ENCODE results near the gene SULT4A1. TPM values are rescaled to one million over a fixed set of nuclear protein-coding genes. Genes with fewer than 3 reads are reported as not detected.
"Not testable (repeated sequence)": the region's sequence is repeated elsewhere in the genome, so short reads cannot be mapped to it uniquely, and the experiment has no call there.

The SULT4A1 gene
- total RNA-seq, 1 experiment from 2014 or later = 8.4 TPM

DNA sequence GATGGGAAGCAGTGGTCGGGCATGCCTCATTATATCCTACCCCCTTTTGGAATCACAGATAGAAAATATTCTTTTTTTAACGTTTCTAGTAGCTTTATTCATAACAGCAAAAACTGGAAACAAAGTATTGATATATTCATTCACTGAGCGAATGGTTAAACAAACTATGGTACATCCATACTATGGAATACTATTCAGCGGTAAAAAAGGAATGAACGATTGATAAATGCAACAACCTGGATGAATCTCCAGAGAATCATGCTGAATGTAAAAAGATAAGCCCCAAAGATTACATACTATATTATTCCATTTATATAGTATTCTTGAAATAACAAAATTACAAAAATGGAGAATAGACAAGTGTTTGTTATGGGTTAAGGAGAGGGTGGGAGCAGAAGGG lies 7.5 kb upstream of the SULT4A1 start (continued):
- TF ChIP-seq, protein P1, sequence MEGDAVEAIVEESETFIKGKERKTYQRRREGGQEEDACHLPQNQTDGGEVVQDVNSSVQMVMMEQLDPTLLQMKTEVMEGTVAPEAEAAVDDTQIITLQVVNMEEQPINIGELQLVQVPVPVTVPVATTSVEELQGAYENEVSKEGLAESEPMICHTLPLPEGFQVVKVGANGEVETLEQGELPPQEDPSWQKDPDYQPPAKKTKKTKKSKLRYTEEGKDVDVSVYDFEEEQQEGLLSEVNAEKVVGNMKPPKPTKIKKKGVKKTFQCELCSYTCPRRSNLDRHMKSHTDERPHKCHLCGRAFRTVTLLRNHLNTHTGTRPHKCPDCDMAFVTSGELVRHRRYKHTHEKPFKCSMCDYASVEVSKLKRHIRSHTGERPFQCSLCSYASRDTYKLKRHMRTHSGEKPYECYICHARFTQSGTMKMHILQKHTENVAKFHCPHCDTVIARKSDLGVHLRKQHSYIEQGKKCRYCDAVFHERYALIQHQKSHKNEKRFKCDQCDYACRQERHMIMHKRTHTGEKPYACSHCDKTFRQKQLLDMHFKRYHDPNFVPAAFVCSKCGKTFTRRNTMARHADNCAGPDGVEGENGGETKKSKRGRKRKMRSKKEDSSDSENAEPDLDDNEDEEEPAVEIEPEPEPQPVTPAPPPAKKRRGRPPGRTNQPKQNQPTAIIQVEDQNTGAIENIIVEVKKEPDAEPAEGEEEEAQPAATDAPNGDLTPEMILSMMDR (IDR thresholded peaks at IDR 0.05 in 2 of 3, conservative IDR thresholded peaks at IDR 0.05 in 1 of 3; ENCODE audit: borderline replicate concordance in 1 of 3, insufficient read depth in 1 of 3, low read depth in 2 of 3, low read length in 2 of 3) = no peak
- no peak for TF ChIP-seq SRF (IDR thresholded peaks at IDR 0.05; ENCODE audit: low read depth)

DNA sequence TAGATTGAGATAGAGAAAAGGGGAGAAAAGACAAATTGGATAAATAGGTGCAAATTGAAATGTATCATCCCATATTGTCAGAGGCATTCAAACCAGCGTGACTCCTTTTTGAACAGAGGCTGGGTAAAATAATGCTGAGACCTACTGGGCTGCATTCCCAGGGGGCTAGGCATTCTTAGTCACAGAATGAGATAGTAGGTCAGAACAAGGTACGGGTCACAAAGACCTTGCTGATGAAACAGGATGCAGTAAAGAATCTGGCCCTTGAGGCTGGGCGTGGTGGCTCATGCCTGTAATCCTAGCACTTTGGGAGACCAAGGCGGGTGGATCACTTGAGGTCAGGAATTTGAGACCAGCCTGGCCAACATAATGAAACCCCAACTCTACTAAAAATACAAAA lies 6.7 kb upstream of the SULT4A1 start:
- RAD21 ChIA-PET (ENCODE audit: low non-redundant PET in 1 of 2, low total read pairs in 2 of 2, uncharacterized antibody in 2 of 2, unreplicated experiment in 2 of 2); H2AFZ ChIP-seq (ENCODE audit: low read depth, low read length, poor library complexity, severe bottlenecking); BruUV-seq (replicated peaks); H3K4me3 ChIP-seq (replicated peaks in 1 of 2; ENCODE audit: low read depth in 1 of 2, low read length in 2 of 2); H3K36me3 ChIP-seq (ENCODE audit: control insufficient read depth in 1 of 2, insufficient read depth in 2 of 2, low read length in 2 of 2); POLR2A ChIA-PET; H3K27ac ChIP-seq (ENCODE audit: low read depth, low read length); H3K9me3 ChIP-seq (ENCODE audit: control insufficient read depth in 1 of 2, insufficient read depth in 1 of 2, low read depth in 1 of 2, low read length in 2 of 2); H3K4me1 ChIP-seq (ENCODE audit: control insufficient read depth in 1 of 2, insufficient read depth in 2 of 2, low read length in 2 of 2); H3K79me2 ChIP-seq (ENCODE audit: insufficient read depth, low read length); H4K20me1 ChIP-seq (ENCODE audit: insufficient read depth); H3K9ac ChIP-seq (ENCODE audit: low read length); H3K9me2 ChIP-seq (ENCODE audit: insufficient read depth); H3K4me2 ChIP-seq (ENCODE audit: low read length); ATAC-seq; DNase-seq (ENCODE audit: low read depth, low spot score); intact Hi-C loops (cut with micrococcal nuclease): not testable (repeated sequence)
- peaks cover 20% of the 10 kb centered on the region for H3K27me3 ChIP-seq (ENCODE audit: insufficient read depth, low read length)
- CTCF ChIA-PET = interaction anchor here (2.2 kb wide), 1 partner anchor 14 kb away, joined by 7 read pairs; no protein-coding TSS in a partner anchor

DNA sequence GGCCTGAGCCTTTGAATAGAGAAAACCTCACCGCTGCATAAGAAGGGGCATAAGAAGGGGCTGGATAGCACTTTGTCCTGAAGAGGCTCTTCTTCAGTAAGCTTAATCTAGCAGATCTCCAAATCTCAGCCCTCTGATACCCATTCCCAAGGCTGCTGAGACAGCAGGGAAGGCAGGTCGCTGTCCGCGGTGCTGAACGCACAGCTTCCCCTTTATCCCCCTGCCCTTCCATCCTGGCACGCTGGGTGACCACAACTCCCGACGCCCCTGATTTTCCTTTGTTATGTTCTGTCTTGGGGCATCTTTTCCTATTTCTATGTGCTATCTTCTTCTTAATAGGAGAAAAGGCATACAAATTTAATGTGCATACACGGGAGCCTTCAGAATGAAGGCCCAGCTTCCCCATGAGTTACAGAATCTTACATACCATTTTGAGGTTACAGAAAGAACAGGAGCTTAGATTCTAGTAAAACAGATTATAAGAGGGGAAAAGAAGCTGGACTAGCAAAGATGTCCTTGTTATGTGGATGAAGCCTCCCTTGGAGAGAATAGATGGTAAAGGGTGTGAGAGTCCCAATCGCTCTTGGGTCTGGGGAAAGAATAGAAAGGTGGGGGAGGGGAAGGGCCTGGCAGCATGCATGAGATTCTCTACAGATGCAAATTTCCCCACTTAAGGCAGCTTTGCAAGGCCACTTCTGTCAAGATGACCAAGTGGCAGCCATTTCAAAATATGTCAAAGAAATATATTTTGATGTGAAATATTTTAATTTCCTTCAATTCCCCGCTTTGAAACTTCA lies 5.7 kb upstream of the SULT4A1 start:
- Histone ChIP-seq H3K36me3 (ENCODE audit: control insufficient read depth in 1 of 2, insufficient read depth in 2 of 2, low read length in 2 of 2) (no peaks in the 10 kb centered on the region), H3K27me3 (ENCODE audit: insufficient read depth, low read length) (peaks cover 25% of the 10 kb centered on the region), H3K9me2 (ENCODE audit: insufficient read depth) (no peaks in the 10 kb centered on the region), H2AFZ (ENCODE audit: low read depth, low read length, poor library complexity, severe bottlenecking) (no peak overlapping the region), H3K9ac (ENCODE audit: low read length) (no peak overlapping the region), H3K4me2 (ENCODE audit: low read length) (no peak overlapping the region), H4K20me1 (ENCODE audit: insufficient read depth) (no peaks in the 10 kb centered on the region), H3K4me3 (replicated peaks in 1 of 2; ENCODE audit: low read depth in 1 of 2, low read length in 2 of 2) (no peak overlapping the region), H3K79me2 (ENCODE audit: insufficient read depth, low read length) (no peaks in the 10 kb centered on the region), H3K27ac (ENCODE audit: low read depth, low read length) (no peak overlapping the region), H3K4me1 (ENCODE audit: control insufficient read depth in 1 of 2, insufficient read depth in 2 of 2, low read length in 2 of 2) (no peaks in the 10 kb centered on the region), H3K9me3 (ENCODE audit: control insufficient read depth in 1 of 2, insufficient read depth in 1 of 2, low read depth in 1 of 2, low read length in 2 of 2) (no peaks in the 10 kb centered on the region)
- intact Hi-C loops (cut with micrococcal nuclease) = no loop called here
- TF ChIP-seq CEBPB (IDR thresholded peaks at IDR 0.05; ENCODE audit: low read depth) = no peak
- TF ChIP-seq, protein P2, sequence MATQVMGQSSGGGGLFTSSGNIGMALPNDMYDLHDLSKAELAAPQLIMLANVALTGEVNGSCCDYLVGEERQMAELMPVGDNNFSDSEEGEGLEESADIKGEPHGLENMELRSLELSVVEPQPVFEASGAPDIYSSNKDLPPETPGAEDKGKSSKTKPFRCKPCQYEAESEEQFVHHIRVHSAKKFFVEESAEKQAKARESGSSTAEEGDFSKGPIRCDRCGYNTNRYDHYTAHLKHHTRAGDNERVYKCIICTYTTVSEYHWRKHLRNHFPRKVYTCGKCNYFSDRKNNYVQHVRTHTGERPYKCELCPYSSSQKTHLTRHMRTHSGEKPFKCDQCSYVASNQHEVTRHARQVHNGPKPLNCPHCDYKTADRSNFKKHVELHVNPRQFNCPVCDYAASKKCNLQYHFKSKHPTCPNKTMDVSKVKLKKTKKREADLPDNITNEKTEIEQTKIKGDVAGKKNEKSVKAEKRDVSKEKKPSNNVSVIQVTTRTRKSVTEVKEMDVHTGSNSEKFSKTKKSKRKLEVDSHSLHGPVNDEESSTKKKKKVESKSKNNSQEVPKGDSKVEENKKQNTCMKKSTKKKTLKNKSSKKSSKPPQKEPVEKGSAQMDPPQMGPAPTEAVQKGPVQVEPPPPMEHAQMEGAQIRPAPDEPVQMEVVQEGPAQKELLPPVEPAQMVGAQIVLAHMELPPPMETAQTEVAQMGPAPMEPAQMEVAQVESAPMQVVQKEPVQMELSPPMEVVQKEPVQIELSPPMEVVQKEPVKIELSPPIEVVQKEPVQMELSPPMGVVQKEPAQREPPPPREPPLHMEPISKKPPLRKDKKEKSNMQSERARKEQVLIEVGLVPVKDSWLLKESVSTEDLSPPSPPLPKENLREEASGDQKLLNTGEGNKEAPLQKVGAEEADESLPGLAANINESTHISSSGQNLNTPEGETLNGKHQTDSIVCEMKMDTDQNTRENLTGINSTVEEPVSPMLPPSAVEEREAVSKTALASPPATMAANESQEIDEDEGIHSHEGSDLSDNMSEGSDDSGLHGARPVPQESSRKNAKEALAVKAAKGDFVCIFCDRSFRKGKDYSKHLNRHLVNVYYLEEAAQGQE (IDR thresholded peaks at IDR 0.05; ENCODE audit: low read depth) = peak; percentile 98
- TF ChIP-seq FOSL1 (IDR thresholded peaks at IDR 0.05; ENCODE audit: low read depth) = no peak
- TF ChIP-seq, protein P3, sequence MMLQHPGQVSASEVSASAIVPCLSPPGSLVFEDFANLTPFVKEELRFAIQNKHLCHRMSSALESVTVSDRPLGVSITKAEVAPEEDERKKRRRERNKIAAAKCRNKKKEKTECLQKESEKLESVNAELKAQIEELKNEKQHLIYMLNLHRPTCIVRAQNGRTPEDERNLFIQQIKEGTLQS (IDR thresholded peaks at IDR 0.05) = no peak
- no peak for TF ChIP-seq SP1 (IDR thresholded peaks at IDR 0.05; ENCODE audit: low read depth)
- TF ChIP-seq EZH2phosphoT487 (IDR thresholded peaks at IDR 0.05; ENCODE audit: borderline replicate concordance) = no peak
- TF ChIP-seq SIN3A (IDR thresholded peaks at IDR 0.05; ENCODE audit: low read depth) = no peak
- no peak for TF ChIP-seq YY1 (IDR thresholded peaks at IDR 0.05; ENCODE audit: extremely low read depth, insufficient replicate concordance, low read depth, low read length)
- no peak for TF ChIP-seq JUND (IDR thresholded peaks at IDR 0.05)
- no peak for DNase-seq (ENCODE audit: low read depth, low spot score)
- ChIA-PET RAD21 (ENCODE audit: low non-redundant PET in 1 of 2, low total read pairs in 2 of 2, uncharacterized antibody in 2 of 2, unreplicated experiment in 2 of 2) (no interaction called here), POLR2A (interaction anchor here (0.6 kb wide), 1 partner anchor 10 kb away, joined by 3 read pairs; no protein-coding TSS in a partner anchor), CTCF (interaction anchor here (2.2 to 2.6 kb wide), 2 partner anchors 15 to 17 kb away, joined by 7 to 8 read pairs; no protein-coding TSS in a partner anchor)
- no TSS peak for BruUV-seq (replicated peaks)
- peak; percentile 53; the same call in 1 of the 2 replicates for ATAC-seq

Data from HCT116 (cell line).